Measurements from ENCODE around the gene MGAM2. TPM values are rescaled to one million over a fixed set of nuclear protein-coding genes. Genes with fewer than 3 reads are reported as not detected.

The MGAM2 gene
- total and polyA plus RNA-seq, 2 of the 4 experiments (the other 2 are of a cell fraction), result not detected

DNA sequence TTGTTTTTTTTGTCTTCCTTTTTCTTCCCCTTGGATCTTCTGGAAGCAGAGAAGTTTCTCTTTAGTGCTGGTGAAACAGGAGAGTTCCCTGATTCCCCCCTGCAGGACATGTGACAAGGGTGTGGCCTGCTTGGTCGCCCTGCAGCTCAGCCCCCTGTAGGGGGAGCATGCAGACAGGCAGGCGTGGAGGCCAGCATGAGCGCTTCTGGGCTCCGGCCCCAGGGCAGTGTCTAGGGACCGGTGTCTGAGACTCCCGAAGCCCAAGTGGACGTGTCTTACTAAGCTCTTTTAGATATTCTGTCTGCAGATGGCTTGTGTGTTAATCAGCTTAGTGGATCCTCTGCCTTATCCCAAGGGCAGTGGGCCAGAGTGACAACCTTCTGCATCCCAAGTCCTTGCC lies 120.2 kb downstream of the MGAM2 start:
- Histone ChIP-seq H3K9ac (ENCODE audit: low read depth, low read length) (no peak overlapping the region), H3K9me3 (ENCODE audit: control insufficient read depth, insufficient read depth, low read length) (peaks cover 8% of the 10 kb centered on the region), H2BK15ac (ENCODE audit: low read depth, low read length) (no peak overlapping the region), H2AK9ac (replicated peaks; ENCODE audit: low read depth, low read length, poor library complexity) (no peak overlapping the region), H2AK5ac (ENCODE audit: low read depth, low read length) (no peak overlapping the region), H3K14ac (replicated peaks; ENCODE audit: low read depth, low read length) (no peak overlapping the region), H2BK20ac (ENCODE audit: low read depth, low read length) (no peak overlapping the region), H4K91ac (ENCODE audit: insufficient read depth, low read depth, low read length) (no peak overlapping the region), H3K18ac (ENCODE audit: low read depth, low read length) (no peak overlapping the region), H3K36me3 (ENCODE audit: control insufficient read depth, insufficient read depth, low read length) (no peaks in the 10 kb centered on the region), H3K27me3 (ENCODE audit: control insufficient read depth, insufficient read depth, low read length) (no peaks in the 10 kb centered on the region), H3K23ac (ENCODE audit: low read depth, low read length) (no peak overlapping the region), H3K4me1 (ENCODE audit: control insufficient read depth, insufficient read depth, low read length) (no peaks in the 10 kb centered on the region), H3K4ac (ENCODE audit: low read depth, low read length) (no peak overlapping the region), H2BK120ac (ENCODE audit: low read depth, low read length) (no peak overlapping the region), H3K79me1 (ENCODE audit: low read depth in 1 of 2, low read length in 2 of 2) (no peaks in the 10 kb centered on the region), H2AFZ (replicated peaks; ENCODE audit: low read length, poor library complexity) (no peak overlapping the region), H3K4me2 (ENCODE audit: low read depth, low read length) (no peak overlapping the region), H2BK5ac (ENCODE audit: low read depth, low read length, poor library complexity, severe bottlenecking) (no peak overlapping the region), H4K8ac (ENCODE audit: low read depth in 2 of 2, low read length in 2 of 2) (no peak overlapping the region), H3K4me3 (ENCODE audit: insufficient read depth, low read depth, low read length) (no peak overlapping the region), H3K56ac (ENCODE audit: extremely low read depth, insufficient read depth, low read length) (no peak overlapping the region), H3K9me1 (ENCODE audit: insufficient read depth, low read length) (no peaks in the 10 kb centered on the region), H4K5ac (ENCODE audit: low read depth, low read length) (no peak overlapping the region), H3K27ac (ENCODE audit: insufficient read depth, low read length) (no peak overlapping the region), H4K20me1 (ENCODE audit: insufficient read depth, low read length) (no peaks in the 10 kb centered on the region)
- dilution Hi-C loops (cut with HindIII; ENCODE audit: low sequenced_read_pairs, unreplicated experiment), result no loop called here
- POLR2A ChIA-PET (ENCODE audit: unreplicated experiment), result no interaction called here
- BruUV-seq (replicated peaks), result no TSS peak
- in situ Hi-C loops (cut with MboI; ENCODE audit: low sequenced_read_pairs), result no loop called here
- TF ChIP-seq FOS (IDR thresholded peaks at IDR 0.05; ENCODE audit: low read depth, low read length) (no peak), RCOR1 (IDR thresholded peaks at IDR 0.05; ENCODE audit: insufficient replicate concordance, low read length) (no peak), RFX5 (IDR thresholded peaks at IDR 0.05; ENCODE audit: low read depth, low read length) (no peak), MAFK (IDR thresholded peaks at IDR 0.05; ENCODE audit: low read depth, low read length) (no peak), MAZ (IDR thresholded peaks at IDR 0.05; ENCODE audit: borderline replicate concordance, low read depth, low read length) (no peak), MXI1 (IDR thresholded peaks at IDR 0.05; ENCODE audit: borderline replicate concordance, low read depth, low read length) (no peak), SMC3 (IDR thresholded peaks at IDR 0.05; ENCODE audit: low read depth, low read length) (no peak), RAD21 (IDR thresholded peaks at IDR 0.05; ENCODE audit: low read length) (no peak), CEBPB (IDR thresholded peaks at IDR 0.05; ENCODE audit: low read depth, low read length) (no peak), CHD1 (IDR thresholded peaks at IDR 0.05; ENCODE audit: low read depth, low read length) (no peak), NFE2L2 (IDR thresholded peaks at IDR 0.05; ENCODE audit: low read depth, low read length) (no peak), BHLHE40 (IDR thresholded peaks at IDR 0.05; ENCODE audit: low read depth, low read length) (no peak), POLR2A (IDR thresholded peaks at IDR 0.05; ENCODE audit: low read depth, low read length) (no peak)
- TF ChIP-seq, protein P1, sequence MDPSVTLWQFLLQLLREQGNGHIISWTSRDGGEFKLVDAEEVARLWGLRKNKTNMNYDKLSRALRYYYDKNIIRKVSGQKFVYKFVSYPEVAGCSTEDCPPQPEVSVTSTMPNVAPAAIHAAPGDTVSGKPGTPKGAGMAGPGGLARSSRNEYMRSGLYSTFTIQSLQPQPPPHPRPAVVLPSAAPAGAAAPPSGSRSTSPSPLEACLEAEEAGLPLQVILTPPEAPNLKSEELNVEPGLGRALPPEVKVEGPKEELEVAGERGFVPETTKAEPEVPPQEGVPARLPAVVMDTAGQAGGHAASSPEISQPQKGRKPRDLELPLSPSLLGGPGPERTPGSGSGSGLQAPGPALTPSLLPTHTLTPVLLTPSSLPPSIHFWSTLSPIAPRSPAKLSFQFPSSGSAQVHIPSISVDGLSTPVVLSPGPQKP (IDR thresholded peaks at IDR 0.05; ENCODE audit: borderline replicate concordance, low read depth, low read length), result no peak
- TF ChIP-seq, protein P2, sequence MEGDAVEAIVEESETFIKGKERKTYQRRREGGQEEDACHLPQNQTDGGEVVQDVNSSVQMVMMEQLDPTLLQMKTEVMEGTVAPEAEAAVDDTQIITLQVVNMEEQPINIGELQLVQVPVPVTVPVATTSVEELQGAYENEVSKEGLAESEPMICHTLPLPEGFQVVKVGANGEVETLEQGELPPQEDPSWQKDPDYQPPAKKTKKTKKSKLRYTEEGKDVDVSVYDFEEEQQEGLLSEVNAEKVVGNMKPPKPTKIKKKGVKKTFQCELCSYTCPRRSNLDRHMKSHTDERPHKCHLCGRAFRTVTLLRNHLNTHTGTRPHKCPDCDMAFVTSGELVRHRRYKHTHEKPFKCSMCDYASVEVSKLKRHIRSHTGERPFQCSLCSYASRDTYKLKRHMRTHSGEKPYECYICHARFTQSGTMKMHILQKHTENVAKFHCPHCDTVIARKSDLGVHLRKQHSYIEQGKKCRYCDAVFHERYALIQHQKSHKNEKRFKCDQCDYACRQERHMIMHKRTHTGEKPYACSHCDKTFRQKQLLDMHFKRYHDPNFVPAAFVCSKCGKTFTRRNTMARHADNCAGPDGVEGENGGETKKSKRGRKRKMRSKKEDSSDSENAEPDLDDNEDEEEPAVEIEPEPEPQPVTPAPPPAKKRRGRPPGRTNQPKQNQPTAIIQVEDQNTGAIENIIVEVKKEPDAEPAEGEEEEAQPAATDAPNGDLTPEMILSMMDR (conservative IDR thresholded peaks at IDR 0.05; ENCODE audit: low read depth, low read length), result no peak
- TF ChIP-seq, protein P3, sequence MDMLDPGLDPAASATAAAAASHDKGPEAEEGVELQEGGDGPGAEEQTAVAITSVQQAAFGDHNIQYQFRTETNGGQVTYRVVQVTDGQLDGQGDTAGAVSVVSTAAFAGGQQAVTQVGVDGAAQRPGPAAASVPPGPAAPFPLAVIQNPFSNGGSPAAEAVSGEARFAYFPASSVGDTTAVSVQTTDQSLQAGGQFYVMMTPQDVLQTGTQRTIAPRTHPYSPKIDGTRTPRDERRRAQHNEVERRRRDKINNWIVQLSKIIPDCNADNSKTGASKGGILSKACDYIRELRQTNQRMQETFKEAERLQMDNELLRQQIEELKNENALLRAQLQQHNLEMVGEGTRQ (IDR thresholded peaks at IDR 0.05; ENCODE audit: low read depth, low read length), result no peak
- intact Hi-C loops (cut with micrococcal nuclease), result no loop called here
- no peak for ATAC-seq (ENCODE audit: low read depth)
- CTCF ChIA-PET, result no interaction called here
- 18% methylated on average over 7 of the region's 7 CpGs; no CpG with 5 or more reads in 1 of the 2 experiments for WGBS, 2 experiments (ENCODE audit: extremely low coverage in 2 of 2, insufficient read length in 1 of 2)
- DNase-seq, result no peak

Measured in IMR-90 (cell line).